Neural cell (in vitro differentiated cells): ENCODE data around the gene CPNE1.

Experiments used
- EP300 ChIP-seq: fragments of 450-650 bp; conservative IDR thresholded peaks from 2 replicates; pipeline ENCODE4 v1.6.1; 2014; ENCODE audit warnings: antibody characterized with exemption, mild to moderate bottlenecking, moderate library complexity; ENCODE audit not compliant: poor library complexity, severe bottlenecking
- POLR2AphosphoS5 ChIP-seq: IDR thresholded peaks from 2 replicates; pipeline ENCODE4 v1.6.1; 2012
- SMC3 ChIP-seq: fragments of 450-650 bp; conservative IDR thresholded peaks from 2 replicates; pipeline ENCODE4 v1.6.1; 2014; ENCODE audit warnings: antibody characterized with exemption, mild to moderate bottlenecking, moderate library complexity; ENCODE audit not compliant: poor library complexity
- TF ChIP-seq, protein P1 (sequence below): fragments of 450-650 bp; IDR thresholded peaks from 2 replicates; pipeline ENCODE4 v1.5.1; 2014; ENCODE audit warnings: antibody characterized with exemption, mild to moderate bottlenecking, moderate library complexity; ENCODE audit not compliant: poor library complexity, severe bottlenecking
- TF ChIP-seq, protein P2 (sequence below): IDR thresholded peaks from 2 replicates; pipeline ENCODE4 v1.6.1; 2012; ENCODE audit warnings: borderline replicate concordance

DNA sequence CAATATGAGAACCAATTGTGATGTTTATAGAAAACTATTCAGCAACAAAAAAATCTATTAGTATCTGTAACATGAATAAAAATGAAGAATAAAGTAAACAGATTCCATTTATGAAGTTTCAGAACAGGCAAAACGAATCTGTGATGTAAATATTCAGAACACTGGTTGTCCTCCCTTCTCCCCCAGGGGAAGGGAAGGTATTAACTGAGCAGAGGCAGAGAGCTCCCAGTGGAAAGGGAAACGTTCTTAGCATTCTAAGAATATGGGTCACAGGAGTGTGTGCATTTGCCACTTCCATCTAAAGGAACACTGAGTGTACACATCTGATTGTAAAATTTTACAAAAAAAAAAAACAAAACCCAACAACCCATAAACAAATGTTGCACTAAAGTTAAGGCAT, 25.9 kb downstream of the CPNE1 start:
- TF ChIP-seq, protein P1, sequence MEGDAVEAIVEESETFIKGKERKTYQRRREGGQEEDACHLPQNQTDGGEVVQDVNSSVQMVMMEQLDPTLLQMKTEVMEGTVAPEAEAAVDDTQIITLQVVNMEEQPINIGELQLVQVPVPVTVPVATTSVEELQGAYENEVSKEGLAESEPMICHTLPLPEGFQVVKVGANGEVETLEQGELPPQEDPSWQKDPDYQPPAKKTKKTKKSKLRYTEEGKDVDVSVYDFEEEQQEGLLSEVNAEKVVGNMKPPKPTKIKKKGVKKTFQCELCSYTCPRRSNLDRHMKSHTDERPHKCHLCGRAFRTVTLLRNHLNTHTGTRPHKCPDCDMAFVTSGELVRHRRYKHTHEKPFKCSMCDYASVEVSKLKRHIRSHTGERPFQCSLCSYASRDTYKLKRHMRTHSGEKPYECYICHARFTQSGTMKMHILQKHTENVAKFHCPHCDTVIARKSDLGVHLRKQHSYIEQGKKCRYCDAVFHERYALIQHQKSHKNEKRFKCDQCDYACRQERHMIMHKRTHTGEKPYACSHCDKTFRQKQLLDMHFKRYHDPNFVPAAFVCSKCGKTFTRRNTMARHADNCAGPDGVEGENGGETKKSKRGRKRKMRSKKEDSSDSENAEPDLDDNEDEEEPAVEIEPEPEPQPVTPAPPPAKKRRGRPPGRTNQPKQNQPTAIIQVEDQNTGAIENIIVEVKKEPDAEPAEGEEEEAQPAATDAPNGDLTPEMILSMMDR = no peak
- no peak for TF ChIP-seq POLR2AphosphoS5
- TF ChIP-seq EP300 = no peak
- TF ChIP-seq, protein P2, sequence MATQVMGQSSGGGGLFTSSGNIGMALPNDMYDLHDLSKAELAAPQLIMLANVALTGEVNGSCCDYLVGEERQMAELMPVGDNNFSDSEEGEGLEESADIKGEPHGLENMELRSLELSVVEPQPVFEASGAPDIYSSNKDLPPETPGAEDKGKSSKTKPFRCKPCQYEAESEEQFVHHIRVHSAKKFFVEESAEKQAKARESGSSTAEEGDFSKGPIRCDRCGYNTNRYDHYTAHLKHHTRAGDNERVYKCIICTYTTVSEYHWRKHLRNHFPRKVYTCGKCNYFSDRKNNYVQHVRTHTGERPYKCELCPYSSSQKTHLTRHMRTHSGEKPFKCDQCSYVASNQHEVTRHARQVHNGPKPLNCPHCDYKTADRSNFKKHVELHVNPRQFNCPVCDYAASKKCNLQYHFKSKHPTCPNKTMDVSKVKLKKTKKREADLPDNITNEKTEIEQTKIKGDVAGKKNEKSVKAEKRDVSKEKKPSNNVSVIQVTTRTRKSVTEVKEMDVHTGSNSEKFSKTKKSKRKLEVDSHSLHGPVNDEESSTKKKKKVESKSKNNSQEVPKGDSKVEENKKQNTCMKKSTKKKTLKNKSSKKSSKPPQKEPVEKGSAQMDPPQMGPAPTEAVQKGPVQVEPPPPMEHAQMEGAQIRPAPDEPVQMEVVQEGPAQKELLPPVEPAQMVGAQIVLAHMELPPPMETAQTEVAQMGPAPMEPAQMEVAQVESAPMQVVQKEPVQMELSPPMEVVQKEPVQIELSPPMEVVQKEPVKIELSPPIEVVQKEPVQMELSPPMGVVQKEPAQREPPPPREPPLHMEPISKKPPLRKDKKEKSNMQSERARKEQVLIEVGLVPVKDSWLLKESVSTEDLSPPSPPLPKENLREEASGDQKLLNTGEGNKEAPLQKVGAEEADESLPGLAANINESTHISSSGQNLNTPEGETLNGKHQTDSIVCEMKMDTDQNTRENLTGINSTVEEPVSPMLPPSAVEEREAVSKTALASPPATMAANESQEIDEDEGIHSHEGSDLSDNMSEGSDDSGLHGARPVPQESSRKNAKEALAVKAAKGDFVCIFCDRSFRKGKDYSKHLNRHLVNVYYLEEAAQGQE = no peak
- no peak for TF ChIP-seq SMC3
